Thymus (tissue), 11 donors: ENCODE data around the gene PPP1R1B. TPM values are rescaled to one million over a fixed set of nuclear protein-coding genes. Genes with fewer than 3 reads are reported as not detected.

ENCODE experiments used
- DNase-seq, 9 donors: peaks; one replicate each; pipeline ENCODE4 v3.0.0-alpha.2; 2013; ENCODE audit warnings: low spot score in 9 of 9, low read depth in 6 of 9, missing footprints in 1 of 9
- H3K27ac ChIP-seq, 2 donors: one replicate each; pipeline ENCODE4 v1.5.1; 2013; ENCODE audit warnings: control low read depth in 1 of 2, low read depth in 1 of 2, low read length in 1 of 2, mild to moderate bottlenecking in 1 of 2, moderate library complexity in 1 of 2
- H3K27me3 ChIP-seq, 2 donors: one replicate each; pipeline ENCODE4 v1.5.1; 2013; ENCODE audit warnings: low read length in 1 of 2; ENCODE audit not compliant: control insufficient read depth in 2 of 2, insufficient read depth in 1 of 2
- H3K36me3 ChIP-seq, 2 donors: one replicate each; pipeline ENCODE4 v1.5.1; 2013; ENCODE audit warnings: low read length in 1 of 2, mild to moderate bottlenecking in 1 of 2, moderate library complexity in 1 of 2; ENCODE audit not compliant: control insufficient read depth in 2 of 2, insufficient read depth in 2 of 2
- H3K4me1 ChIP-seq, 2 donors: one replicate each; pipeline ENCODE4 v1.5.1; 2013; ENCODE audit warnings: low read length in 2 of 2; ENCODE audit not compliant: control insufficient read depth in 2 of 2, insufficient read depth in 2 of 2
- H3K4me3 ChIP-seq, 2 donors: one replicate each; pipeline ENCODE4 v1.5.1; 2013; ENCODE audit warnings: low read length in 2 of 2, control low read depth in 1 of 2, mild to moderate bottlenecking in 1 of 2
- H3K9me3 ChIP-seq, 2 donors: one replicate each; pipeline ENCODE4 v1.5.1; 2013; ENCODE audit warnings: low read length in 1 of 2, mild to moderate bottlenecking in 1 of 2; ENCODE audit not compliant: control insufficient read depth in 2 of 2, insufficient read depth in 1 of 2
- WGBS: extraction: QIAGEN DNeasy Blood & Tissue Kit; methylation state at CpG from one replicate; pipeline ENCODE4 v1.1.7; 2013; 5-methylcytosine and 5-hydroxymethylcytosine counted together
- polyA plus RNA-seq: library from polyadenylated mRNA; stranded (reverse); fragments of 200-250 nt; gene quantifications from one replicate; pipeline ENCODE4 v1.2.3, GENCODE V29; 2013
- total RNA-seq: library from RNA; stranded (reverse); fragments of 120-200 nt; gene quantifications from one replicate; pipeline ENCODE4 v1.2.4, GENCODE V29; 2013
- donor health status: healthy.

Gene PPP1R1B
- total and polyA plus RNA-seq, 2 donors: 1.3 to 1.8 TPM

DNA sequence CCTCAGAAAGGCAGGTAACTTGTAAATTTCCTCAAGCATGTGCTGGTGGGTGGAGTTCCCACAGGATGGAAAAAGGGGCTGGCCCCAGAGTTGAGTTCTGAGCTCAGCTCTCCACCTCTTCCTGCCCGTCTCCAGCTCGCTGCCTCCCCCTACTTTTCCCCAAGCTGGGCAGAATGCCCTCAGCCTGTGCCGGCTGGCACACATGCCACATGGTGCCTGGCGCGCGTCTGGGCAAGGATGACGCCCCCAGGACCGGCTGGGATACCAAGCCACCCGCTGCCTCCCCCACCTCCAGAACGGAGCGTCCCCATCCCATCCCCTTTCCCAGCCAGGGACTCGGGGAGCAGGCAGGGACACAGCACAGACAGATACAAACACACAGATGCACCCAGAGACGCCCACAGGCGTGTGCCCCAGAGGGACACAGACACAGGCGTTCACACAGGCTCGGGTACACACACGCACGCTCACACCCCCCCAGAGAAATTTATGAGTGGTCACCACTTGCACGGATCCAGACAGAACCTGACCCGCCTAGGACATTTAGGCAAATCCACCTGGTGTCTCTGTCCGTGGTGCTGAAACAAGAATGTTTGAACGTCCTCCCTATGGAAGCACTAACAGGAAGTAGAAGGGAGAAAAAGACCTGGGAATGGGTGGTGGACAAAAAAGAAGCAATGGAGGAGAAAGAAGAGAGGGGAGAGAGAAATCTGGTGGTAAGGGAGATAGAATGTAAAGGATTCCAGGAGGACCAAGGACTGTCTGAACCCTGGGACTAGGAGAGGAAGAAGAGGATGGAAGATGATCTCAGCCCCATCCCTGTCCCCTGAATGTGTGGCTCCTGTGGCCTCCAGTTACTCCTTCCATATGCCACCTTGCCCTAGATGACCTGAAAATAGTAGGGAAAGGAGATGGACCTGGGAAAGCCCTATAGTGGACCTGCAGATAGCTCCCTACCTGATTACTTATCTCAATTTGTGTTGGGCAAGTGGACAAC, 34.5 kb upstream of the PPP1R1B start:
- Histone ChIP-seq H3K4me1 (no peaks in the 10 kb centered on the region), H3K27ac (no peak overlapping the region), H3K4me3 (no peak overlapping the region), H3K36me3 (no peaks in the 10 kb centered on the region), H3K27me3 (peaks cover 31 to 84% of the 10 kb centered on the region in 2 donors), H3K9me3 (peaks cover 1 to 7% of the 10 kb centered on the region in 2 donors)
- WGBS: 9% methylated on average over 22 of the region's 22 CpGs
- peak in 8 of 9 donors; percentile 12 to 67 (median 43) for DNase-seq

DNA sequence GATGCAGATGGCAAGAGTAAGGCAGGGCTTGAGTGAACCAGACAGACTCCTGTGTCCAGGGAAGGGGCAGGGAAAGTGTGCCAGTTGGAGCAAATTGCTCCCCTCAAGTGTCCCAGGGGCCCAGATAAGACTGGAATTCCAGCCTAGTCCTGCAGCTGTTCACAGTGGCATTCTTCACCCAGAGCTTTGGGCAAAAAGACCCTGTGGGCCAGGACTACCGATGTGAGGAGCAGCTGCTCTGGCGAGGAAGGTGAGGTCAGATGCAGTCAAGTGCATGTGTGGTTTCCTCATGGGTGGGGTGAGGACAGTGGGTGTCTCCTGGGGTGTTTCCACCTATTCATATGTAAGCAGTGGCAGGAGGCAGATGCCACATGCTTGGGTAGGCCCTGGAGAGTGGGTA, 33.4 kb upstream of the PPP1R1B start:
- H3K27ac ChIP-seq: no peak overlapping the region

DNA sequence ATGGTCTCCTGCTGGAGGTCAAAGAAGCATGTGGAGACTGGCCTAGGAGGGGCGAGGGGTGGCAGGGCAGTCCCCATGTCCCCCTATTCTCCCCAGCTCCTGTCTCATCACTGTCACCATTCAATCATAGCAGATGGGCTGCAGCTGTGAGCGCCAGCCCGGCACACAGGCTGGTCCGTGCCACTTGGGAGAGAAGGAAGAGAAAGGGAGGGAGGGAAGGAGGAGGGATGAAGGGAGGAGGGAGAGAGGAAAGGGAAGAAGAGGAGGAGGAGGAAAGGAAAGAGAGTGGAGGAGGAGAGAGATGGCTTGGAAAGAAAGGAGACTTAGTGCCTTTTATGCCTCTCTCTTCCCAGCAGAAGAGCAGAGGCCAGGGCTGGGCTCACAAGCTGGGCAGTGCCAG, 31.5 kb upstream of the PPP1R1B start:
- H3K27me3 ChIP-seq: peaks cover 60 to 95% of the 10 kb centered on the region in 2 donors
- no peaks in the 10 kb centered on the region for H3K36me3 ChIP-seq
- H3K4me1 ChIP-seq: no peaks in the 10 kb centered on the region
- no peak for DNase-seq
- H3K4me3 ChIP-seq: no peak overlapping the region
- no peak overlapping the region for H3K27ac ChIP-seq
- WGBS: 21% methylated on average over 4 of the region's 4 CpGs
- H3K9me3 ChIP-seq: peaks cover 1 to 13% of the 10 kb centered on the region in 2 donors

More for the DNA sequence above, 33.4 kb upstream of the PPP1R1B start:
- Histone ChIP-seq H3K4me3 (no peak overlapping the region), H3K9me3 (peaks cover 1 to 7% of the 10 kb centered on the region in 2 donors), H3K4me1 (no peaks in the 10 kb centered on the region), H3K27me3 (peaks cover 40 to 90% of the 10 kb centered on the region in 2 donors), H3K36me3 (no peaks in the 10 kb centered on the region)
- DNase-seq: no peak
- WGBS: 74% methylated on average over 2 of the region's 2 CpGs

DNA sequence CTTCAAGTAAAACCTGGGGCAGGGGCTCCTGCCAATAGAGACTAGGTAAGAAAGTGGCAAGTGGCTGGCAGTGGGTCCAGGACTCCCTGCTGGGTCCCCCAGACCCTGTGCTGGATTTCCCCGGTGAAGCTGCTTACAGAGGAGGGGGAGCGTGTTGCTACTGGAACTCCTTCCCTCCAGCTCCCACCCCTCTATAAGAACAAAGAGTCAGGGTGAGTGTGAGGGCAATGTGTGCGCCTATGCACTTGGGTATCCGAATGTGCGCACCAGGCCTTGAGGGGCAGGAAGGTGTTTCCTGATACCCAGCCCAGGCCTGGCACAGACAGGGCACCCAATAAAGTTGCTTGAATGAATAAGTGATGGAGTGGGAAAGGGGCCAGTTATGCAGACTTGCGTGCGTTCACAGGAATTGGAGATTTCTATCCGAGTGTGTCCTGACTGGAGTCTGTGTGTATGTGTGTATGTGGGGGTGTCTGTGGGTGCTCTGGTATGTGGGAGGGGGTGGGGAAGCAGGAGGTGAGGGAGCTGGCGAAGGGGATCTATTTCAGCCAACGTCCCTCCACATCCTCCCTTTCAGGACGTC, 30.7 kb upstream of the PPP1R1B start:
- no peak for DNase-seq
- WGBS: 22% methylated on average over 11 of the region's 11 CpGs
- peaks cover 65 to 96% of the 10 kb centered on the region in 2 donors for H3K27me3 ChIP-seq

DNA sequence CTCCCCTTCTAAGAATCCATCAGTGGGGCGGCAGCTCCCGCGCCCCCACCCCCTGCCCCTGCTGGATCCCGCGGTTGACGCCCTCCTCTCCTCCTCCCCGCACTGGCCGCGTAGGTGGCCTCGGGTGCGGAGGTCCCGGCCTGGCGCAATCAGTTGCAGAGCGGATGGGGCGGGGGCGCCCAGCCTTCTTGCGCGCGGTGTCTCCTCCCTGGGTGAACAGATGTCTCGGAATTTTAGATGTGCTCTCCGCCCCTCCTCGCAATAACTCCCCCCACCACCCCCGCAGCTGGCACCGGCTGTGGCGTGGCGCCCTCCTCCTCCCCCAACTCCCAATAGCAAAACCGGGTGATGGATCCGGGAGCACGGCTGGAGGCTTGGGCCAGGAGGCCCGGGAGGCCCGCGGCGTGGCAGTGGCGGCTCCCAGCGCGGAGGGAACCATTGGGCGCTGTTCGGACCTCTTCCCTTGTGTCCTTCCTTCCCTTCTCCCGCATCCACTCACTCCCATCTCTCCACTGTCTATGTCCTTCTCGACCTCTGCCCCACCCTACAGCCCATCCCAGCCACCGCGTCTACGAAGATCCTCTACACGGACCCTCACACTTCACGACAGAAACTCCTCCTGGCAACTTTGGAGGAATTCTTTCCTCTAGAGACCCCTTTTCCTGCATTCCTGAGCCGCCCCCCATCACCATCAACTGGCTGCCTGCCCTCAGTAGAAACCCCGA, 30.0 kb upstream of the PPP1R1B start:
- Histone ChIP-seq H3K27ac (no peak overlapping the region), H3K4me1 (no peaks in the 10 kb centered on the region), H3K36me3 (no peaks in the 10 kb centered on the region), H3K9me3 (peaks cover 1 to 13% of the 10 kb centered on the region in 2 donors), H3K27me3 (peaks cover 72 to 98% of the 10 kb centered on the region in 2 donors), H3K4me3 (no peak overlapping the region)
- DNase-seq: no peak
- WGBS: 6% methylated on average over 47 of the region's 47 CpGs

More for the DNA sequence above, 30.7 kb upstream of the PPP1R1B start:
- no peaks in the 10 kb centered on the region for H3K4me1 ChIP-seq
- H3K4me3 ChIP-seq: no peak overlapping the region
- no peak overlapping the region for H3K27ac ChIP-seq
- peaks cover 1 to 13% of the 10 kb centered on the region in 2 donors for H3K9me3 ChIP-seq
- H3K36me3 ChIP-seq: no peaks in the 10 kb centered on the region

DNA sequence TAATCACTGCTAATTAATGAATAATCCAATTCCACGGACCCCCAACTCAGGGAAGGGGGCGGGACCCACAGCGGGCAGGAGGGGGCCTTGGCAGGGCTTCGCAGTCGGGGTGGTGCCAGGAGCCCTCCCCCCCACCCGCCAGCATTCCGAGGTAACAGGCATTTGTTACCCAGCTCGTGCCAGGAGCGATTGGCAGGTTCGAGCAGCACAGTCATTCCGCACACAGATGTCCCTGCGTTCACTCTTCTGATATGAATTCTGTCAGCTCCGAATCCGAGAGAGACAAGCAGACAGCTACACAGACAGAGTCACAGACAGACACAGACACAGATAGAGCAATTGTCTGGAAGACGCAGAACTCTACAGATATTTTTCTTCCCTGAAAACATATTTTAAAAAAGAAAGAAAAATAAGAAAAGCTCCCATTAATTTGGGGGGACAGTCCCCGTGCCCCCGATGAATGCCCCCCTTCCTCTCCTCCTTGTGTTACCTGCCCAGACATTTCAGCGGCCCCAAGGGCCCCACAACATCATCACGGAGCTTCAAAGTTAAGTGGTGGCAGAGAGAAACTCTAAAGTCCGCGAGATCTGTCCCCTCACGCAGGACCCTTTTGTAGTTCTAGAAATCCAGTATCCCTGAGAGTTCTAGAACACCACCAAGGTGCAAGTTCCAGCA, 29.2 kb upstream of the PPP1R1B start:
- no peaks in the 10 kb centered on the region for H3K36me3 ChIP-seq
- peaks cover 1 to 13% of the 10 kb centered on the region in 2 donors for H3K9me3 ChIP-seq
- no peak overlapping the region for H3K4me3 ChIP-seq
- H3K27ac ChIP-seq: no peak overlapping the region
- 13% methylated on average over 22 of the region's 22 CpGs for WGBS
- DNase-seq: no peak
- no peaks in the 10 kb centered on the region for H3K4me1 ChIP-seq
- H3K27me3 ChIP-seq: peaks cover 78 to 98% of the 10 kb centered on the region in 2 donors

DNA sequence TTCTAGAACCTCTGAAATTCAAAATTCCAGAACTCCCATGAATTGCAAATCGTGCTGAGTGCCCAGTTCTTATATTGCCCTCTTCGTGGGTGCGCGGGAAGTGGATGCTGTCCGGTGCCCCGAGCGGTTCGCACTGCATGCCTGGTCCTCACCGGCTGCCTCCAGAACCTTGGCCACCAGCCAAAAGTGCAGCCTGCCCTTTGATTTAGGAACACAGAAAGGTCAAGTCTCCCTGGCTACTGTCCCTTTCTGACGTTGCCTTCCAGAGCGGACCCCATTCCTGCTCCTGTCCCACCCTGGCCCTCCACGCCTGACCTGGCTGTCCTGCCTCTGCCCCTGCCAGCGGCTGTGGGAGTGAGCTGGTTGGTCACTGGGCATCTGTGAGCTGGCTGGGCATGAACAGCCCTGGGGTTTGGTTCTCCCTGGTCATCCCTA, 28.7 kb upstream of the PPP1R1B start:
- WGBS: 13% methylated on average over 13 of the region's 13 CpGs
- Histone ChIP-seq H3K9me3 (peaks cover 1 to 13% of the 10 kb centered on the region in 2 donors), H3K27ac (no peak overlapping the region), H3K4me3 (no peak overlapping the region), H3K27me3 (peaks cover 84 to 99% of the 10 kb centered on the region in 2 donors), H3K4me1 (no peaks in the 10 kb centered on the region), H3K36me3 (no peaks in the 10 kb centered on the region)
- DNase-seq: no peak

DNA sequence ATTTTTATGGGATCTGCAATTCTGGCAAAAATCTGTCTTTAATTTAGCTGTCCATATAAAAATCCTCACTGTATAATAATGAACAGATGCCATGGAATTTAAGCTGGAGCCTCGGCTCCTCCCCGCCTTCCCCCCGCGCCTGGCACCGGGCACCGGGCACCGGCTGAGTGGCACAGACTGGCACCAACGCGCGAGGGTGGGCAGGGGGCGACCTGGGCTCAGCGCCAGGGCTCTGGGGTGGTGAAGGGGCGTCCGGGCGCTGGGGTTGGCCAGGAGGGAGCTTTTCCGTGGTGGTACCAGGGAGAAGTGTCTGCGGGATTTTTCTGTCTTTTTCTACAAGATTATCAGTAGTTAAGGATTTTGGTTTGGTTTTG, 28.1 kb upstream of the PPP1R1B start:
- Histone ChIP-seq H3K27me3 (peaks cover 85 to 99% of the 10 kb centered on the region in 2 donors), H3K9me3 (peaks cover 1 to 13% of the 10 kb centered on the region in 2 donors), H3K36me3 (no peaks in the 10 kb centered on the region), H3K27ac (no peak overlapping the region), H3K4me1 (no peaks in the 10 kb centered on the region), H3K4me3 (no peak overlapping the region)
- no peak for DNase-seq
- WGBS: 6% methylated on average over 17 of the region's 17 CpGs
